HG03354 (cell line): ENCODE results near the gene MRPL27.

Experiments used
- ATAC-seq: cut with Tn5 transposase; IDR thresholded peaks from one replicate; pipeline ENCODE4 v1.9.1; 2021; ENCODE audit warnings: mild to moderate bottlenecking; ENCODE audit not compliant: unreplicated experiment, poor library complexity, severe bottlenecking

MRPL27 gene

GRCh38 chr17:50362661-50363060 is 10.3 kb downstream of the MRPL27 start:
- ATAC-seq = no peak

- peak; percentile 72 for ATAC-seq
Measured at GRCh38 chr17:50361561-50362480, 11.2 kb downstream of the MRPL27 start.

- no peak for ATAC-seq
Measured at GRCh38 chr17:50360486-50361115, 12.4 kb downstream of the MRPL27 start.

GRCh38 chr17:50359998-50360461 is 13.0 kb downstream of the MRPL27 start:
- ATAC-seq = no peak

- ATAC-seq = no peak
Measured at GRCh38 chr17:50359005-50359699, 13.8 kb downstream of the MRPL27 start.

- ATAC-seq = no peak
Measured at GRCh38 chr17:50358177-50358576, 14.8 kb downstream of the MRPL27 start.

GRCh38 chr17:50356892-50357510 is 16.0 kb downstream of the MRPL27 start:
- ATAC-seq = no peak

GRCh38 chr17:50356418-50356817 is 16.6 kb downstream of the MRPL27 start:
- no peak for ATAC-seq

- ATAC-seq = no peak
Measured at GRCh38 chr17:50355701-50356341, 17.2 kb downstream of the MRPL27 start.

- no peak for ATAC-seq
Measured at GRCh38 chr17:50355336-50355700, 17.7 kb downstream of the MRPL27 start.

GRCh38 chr17:50354776-50355175 is 18.2 kb downstream of the MRPL27 start:
- ATAC-seq = no peak

GRCh38 chr17:50354198-50354597 is 18.8 kb downstream of the MRPL27 start:
- ATAC-seq = no peak

- no peak for ATAC-seq
Measured at GRCh38 chr17:50353600-50354195, 19.3 kb downstream of the MRPL27 start.

- ATAC-seq = no peak
Measured at GRCh38 chr17:50352693-50353599, 20.0 kb downstream of the MRPL27 start.

GRCh38 chr17:50352072-50352692 is 20.8 kb downstream of the MRPL27 start:
- no peak for ATAC-seq

- no peak for ATAC-seq
Measured at GRCh38 chr17:50350733-50351132, 22.3 kb downstream of the MRPL27 start.

- ATAC-seq = no peak
Measured at GRCh38 chr17:50349243-50349600, 23.8 kb downstream of the MRPL27 start.
